Fibroblast of skin of left biceps (primary cell): ENCODE measurements around the gene PLEKHM1.
"Not testable (repeated sequence)": the region's sequence is repeated elsewhere in the genome, so short reads cannot be mapped to it uniquely, and the experiment has no call there.

Experiments used
- DNase-seq, 2 experiments: peaks; one replicate each; pipeline ENCODE4 v3.0.0-alpha.2; 2013; ENCODE audit warnings: low read depth in 2 of 2

Gene PLEKHM1

GRCh38 chr17:45441526-45442310 is 48.8 kb downstream of the PLEKHM1 start:
- DNase-seq: no peak

- not testable (repeated sequence) for DNase-seq
Observed at GRCh38 chr17:45440839-45441515, 49.5 kb downstream of the PLEKHM1 start.

- DNase-seq: no peak
Observed at GRCh38 chr17:45440161-45440778, 50.3 kb downstream of the PLEKHM1 start.

GRCh38 chr17:45438931-45439610 is 51.5 kb downstream of the PLEKHM1 start:
- DNase-seq: no peak

GRCh38 chr17:45437465-45438283 is 52.8 kb downstream of the PLEKHM1 start:
- DNase-seq: no peak

GRCh38 chr17:45436625-45437464 is 53.7 kb downstream of the PLEKHM1 start:
- DNase-seq: no peak

GRCh38 chr17:45436161-45436560 is 54.4 kb downstream of the PLEKHM1 start:
- DNase-seq: no peak

GRCh38 chr17:45435481-45435880 is 55.0 kb downstream of the PLEKHM1 start:
- DNase-seq: no peak

- DNase-seq: no peak
Observed at GRCh38 chr17:45433159-45433535, 57.4 kb downstream of the PLEKHM1 start.

- DNase-seq: no peak
Observed at GRCh38 chr17:45432405-45433158, 57.9 kb downstream of the PLEKHM1 start, which contains the start of gene ARHGAP27. TSS of gene ARHGAP27 (minus strand) at chr17:45432870. CDS start at chr17:45430279, 2,591 bp downstream.

GRCh38 chr17:45431531-45432404 is 58.8 kb downstream of the PLEKHM1 start:
- no peak for DNase-seq

- DNase-seq: no peak
Observed at GRCh38 chr17:45430738-45431530, 59.6 kb downstream of the PLEKHM1 start.

- DNase-seq: no peak
Observed at GRCh38 chr17:45430006-45430737, 60.3 kb downstream of the PLEKHM1 start.

GRCh38 chr17:45429339-45430005 is 61.0 kb downstream of the PLEKHM1 start:
- DNase-seq: no peak

GRCh38 chr17:45428931-45429338 is 61.6 kb downstream of the PLEKHM1 start:
- no peak for DNase-seq

GRCh38 chr17:45428050-45428617 is 62.4 kb downstream of the PLEKHM1 start:
- DNase-seq: peak in 1 of 2 experiments; percentile 12
